ENCODE measurements around the gene MDN1.

DNA sequence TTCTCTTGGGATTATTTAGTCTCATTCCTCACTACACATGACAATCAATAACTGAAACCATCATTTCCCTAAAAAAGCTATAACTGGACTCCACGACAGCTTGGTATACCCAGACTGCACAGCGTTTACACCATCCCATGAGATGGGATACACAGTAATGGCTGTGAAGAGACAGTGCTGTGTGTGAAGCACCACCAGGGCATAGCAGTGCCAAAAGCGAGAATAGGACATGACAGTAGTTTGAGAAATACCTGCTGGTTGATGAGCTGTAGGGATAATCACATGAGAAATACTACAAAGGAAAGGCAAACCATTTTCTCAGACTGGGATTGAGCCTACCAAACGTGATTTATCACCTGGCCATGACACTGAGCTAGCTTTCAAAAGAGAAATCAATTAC, 158.6 kb downstream of the MDN1 start:
- TF ChIP-seq, protein P1, sequence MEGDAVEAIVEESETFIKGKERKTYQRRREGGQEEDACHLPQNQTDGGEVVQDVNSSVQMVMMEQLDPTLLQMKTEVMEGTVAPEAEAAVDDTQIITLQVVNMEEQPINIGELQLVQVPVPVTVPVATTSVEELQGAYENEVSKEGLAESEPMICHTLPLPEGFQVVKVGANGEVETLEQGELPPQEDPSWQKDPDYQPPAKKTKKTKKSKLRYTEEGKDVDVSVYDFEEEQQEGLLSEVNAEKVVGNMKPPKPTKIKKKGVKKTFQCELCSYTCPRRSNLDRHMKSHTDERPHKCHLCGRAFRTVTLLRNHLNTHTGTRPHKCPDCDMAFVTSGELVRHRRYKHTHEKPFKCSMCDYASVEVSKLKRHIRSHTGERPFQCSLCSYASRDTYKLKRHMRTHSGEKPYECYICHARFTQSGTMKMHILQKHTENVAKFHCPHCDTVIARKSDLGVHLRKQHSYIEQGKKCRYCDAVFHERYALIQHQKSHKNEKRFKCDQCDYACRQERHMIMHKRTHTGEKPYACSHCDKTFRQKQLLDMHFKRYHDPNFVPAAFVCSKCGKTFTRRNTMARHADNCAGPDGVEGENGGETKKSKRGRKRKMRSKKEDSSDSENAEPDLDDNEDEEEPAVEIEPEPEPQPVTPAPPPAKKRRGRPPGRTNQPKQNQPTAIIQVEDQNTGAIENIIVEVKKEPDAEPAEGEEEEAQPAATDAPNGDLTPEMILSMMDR (IDR thresholded peaks at IDR 0.05), result no peak
- TF ChIP-seq RXRA (IDR thresholded peaks at IDR 0.05; ENCODE audit: borderline replicate concordance, low read depth) (no peak), TCF12 (IDR thresholded peaks at IDR 0.05) (no peak), POLR2AphosphoS5 (IDR thresholded peaks at IDR 0.05; ENCODE audit: low read depth, low read length) (no peak), EP300 (IDR thresholded peaks at IDR 0.05; ENCODE audit: borderline replicate concordance in 1 of 2, low read depth in 1 of 2, low read length in 1 of 2) (no peak), MEF2A (IDR thresholded peaks at IDR 0.05; ENCODE audit: borderline replicate concordance, low read depth) (no peak), RAD21 (IDR thresholded peaks at IDR 0.05; ENCODE audit: low read length) (no peak), SMC3 (IDR thresholded peaks at IDR 0.05; ENCODE audit: low read depth, low read length) (no peak), NFIC (IDR thresholded peaks at IDR 0.05; ENCODE audit: borderline replicate concordance) (no peak), TAF1 (IDR thresholded peaks at IDR 0.05; ENCODE audit: borderline replicate concordance, low read depth, low read length) (no peak), CHD2 (IDR thresholded peaks at IDR 0.05; ENCODE audit: low read length, partially characterized antibody) (no peak), GABPA (IDR thresholded peaks at IDR 0.05; ENCODE audit: low read depth) (no peak)
- TF ChIP-seq, protein P2, sequence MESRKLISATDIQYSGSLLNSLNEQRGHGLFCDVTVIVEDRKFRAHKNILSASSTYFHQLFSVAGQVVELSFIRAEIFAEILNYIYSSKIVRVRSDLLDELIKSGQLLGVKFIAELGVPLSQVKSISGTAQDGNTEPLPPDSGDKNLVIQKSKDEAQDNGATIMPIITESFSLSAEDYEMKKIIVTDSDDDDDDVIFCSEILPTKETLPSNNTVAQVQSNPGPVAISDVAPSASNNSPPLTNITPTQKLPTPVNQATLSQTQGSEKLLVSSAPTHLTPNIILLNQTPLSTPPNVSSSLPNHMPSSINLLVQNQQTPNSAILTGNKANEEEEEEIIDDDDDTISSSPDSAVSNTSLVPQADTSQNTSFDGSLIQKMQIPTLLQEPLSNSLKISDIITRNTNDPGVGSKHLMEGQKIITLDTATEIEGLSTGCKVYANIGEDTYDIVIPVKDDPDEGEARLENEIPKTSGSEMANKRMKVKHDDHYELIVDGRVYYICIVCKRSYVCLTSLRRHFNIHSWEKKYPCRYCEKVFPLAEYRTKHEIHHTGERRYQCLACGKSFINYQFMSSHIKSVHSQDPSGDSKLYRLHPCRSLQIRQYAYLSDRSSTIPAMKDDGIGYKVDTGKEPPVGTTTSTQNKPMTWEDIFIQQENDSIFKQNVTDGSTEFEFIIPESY (IDR thresholded peaks at IDR 0.05; ENCODE audit: borderline replicate concordance, low read depth), result no peak
- TF ChIP-seq, protein P3, sequence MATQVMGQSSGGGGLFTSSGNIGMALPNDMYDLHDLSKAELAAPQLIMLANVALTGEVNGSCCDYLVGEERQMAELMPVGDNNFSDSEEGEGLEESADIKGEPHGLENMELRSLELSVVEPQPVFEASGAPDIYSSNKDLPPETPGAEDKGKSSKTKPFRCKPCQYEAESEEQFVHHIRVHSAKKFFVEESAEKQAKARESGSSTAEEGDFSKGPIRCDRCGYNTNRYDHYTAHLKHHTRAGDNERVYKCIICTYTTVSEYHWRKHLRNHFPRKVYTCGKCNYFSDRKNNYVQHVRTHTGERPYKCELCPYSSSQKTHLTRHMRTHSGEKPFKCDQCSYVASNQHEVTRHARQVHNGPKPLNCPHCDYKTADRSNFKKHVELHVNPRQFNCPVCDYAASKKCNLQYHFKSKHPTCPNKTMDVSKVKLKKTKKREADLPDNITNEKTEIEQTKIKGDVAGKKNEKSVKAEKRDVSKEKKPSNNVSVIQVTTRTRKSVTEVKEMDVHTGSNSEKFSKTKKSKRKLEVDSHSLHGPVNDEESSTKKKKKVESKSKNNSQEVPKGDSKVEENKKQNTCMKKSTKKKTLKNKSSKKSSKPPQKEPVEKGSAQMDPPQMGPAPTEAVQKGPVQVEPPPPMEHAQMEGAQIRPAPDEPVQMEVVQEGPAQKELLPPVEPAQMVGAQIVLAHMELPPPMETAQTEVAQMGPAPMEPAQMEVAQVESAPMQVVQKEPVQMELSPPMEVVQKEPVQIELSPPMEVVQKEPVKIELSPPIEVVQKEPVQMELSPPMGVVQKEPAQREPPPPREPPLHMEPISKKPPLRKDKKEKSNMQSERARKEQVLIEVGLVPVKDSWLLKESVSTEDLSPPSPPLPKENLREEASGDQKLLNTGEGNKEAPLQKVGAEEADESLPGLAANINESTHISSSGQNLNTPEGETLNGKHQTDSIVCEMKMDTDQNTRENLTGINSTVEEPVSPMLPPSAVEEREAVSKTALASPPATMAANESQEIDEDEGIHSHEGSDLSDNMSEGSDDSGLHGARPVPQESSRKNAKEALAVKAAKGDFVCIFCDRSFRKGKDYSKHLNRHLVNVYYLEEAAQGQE (IDR thresholded peaks at IDR 0.05; ENCODE audit: low read depth, low read length), result no peak

Data from SK-N-SH (cell line).